A549 treated with GW870086 at 1 μM for 4 hours (cell line): Measurements from ENCODE around the gene OR4K15. TPM values are rescaled to one million over a fixed set of nuclear protein-coding genes. Genes with fewer than 3 reads are reported as not detected.

ENCODE experiments used
- total RNA-seq: library from RNA; stranded (reverse); fragments of 200-300 nt; extraction: Qiagen RNA extraction; gene quantifications from 5 replicates; pipeline ENCODE4 v1.2.3, GENCODE V29; 2022; ENCODE audit warnings: low read depth

The OR4K15 gene
- not detected in 5 replicates for total RNA-seq

GRCh38 chr14:19975291-19975690 is at the start of gene OR4K15:
Gene OR4K15, plus strand, starts transcription at chr14:19975591. Its CDS starts 0 bp downstream, at chr14:19975591.

GRCh38 chr14:19930617-19931016 is 44.8 kb upstream of the OR4K15 start, which contains the start of gene OR4K1:
Gene OR4K1, plus strand, starts transcription at chr14:19930917. Its CDS starts 4,750 bp downstream, at chr14:19935667.

GRCh38 chr14:20001863-20002262 is 26.5 kb downstream of the OR4K15 start, which contains the start of gene OR4Q2:
Gene OR4Q2, plus strand, starts transcription at chr14:20002163.

GRCh38 chr14:20019257-20019865 is 44.0 kb downstream of the OR4K15 start, which contains the start of gene OR4K14:
Gene OR4K14, minus strand, starts transcription at chr14:20019307. Its CDS starts 4,114 bp downstream, at chr14:20015193.

Other genes starting within 250 kb of the OR4K15 start
- gene OR4Q3, start 232.0 kb upstream of the OR4K15 start, total RNA-seq, result not detected in 5 replicates
- gene OR4M1, start 202.1 kb upstream of the OR4K15 start, total RNA-seq, result not detected in 5 replicates
- gene OR4N2, start 171.8 kb upstream of the OR4K15 start, total RNA-seq, result not detected in 5 replicates
- gene OR4K2, start 100.4 kb upstream of the OR4K15 start, total RNA-seq, result not detected in 5 replicates
- not detected in 5 replicates for gene OR4K5, start 55.0 kb upstream of the OR4K15 start, total RNA-seq
- gene OR4K1, start 44.7 kb upstream of the OR4K15 start, total RNA-seq, result not detected in 5 replicates
- gene OR4Q2, start 26.6 kb downstream of the OR4K15 start, total RNA-seq, result not detected in 5 replicates
- gene OR4K14, start 43.7 kb downstream of the OR4K15 start, total RNA-seq, result not detected in 5 replicates
- not detected in 5 replicates for gene OR4K13, start 60.4 kb downstream of the OR4K15 start, total RNA-seq
- gene OR4L1, start 84.5 kb downstream of the OR4K15 start, total RNA-seq, result not detected in 5 replicates
- not detected in 5 replicates for gene OR4K17, start 135.1 kb downstream of the OR4K15 start, total RNA-seq
- gene OR4N5, start 163.2 kb downstream of the OR4K15 start, total RNA-seq, result not detected in 5 replicates
- not detected in 5 replicates for gene OR11G2, start 215.3 kb downstream of the OR4K15 start, total RNA-seq
- not detected in 5 replicates for gene OR11H6, start 248.1 kb downstream of the OR4K15 start, total RNA-seq